DOHH2 (cell line): Measurements from ENCODE around the gene KANK3.

Experiments
- EZH2phosphoT487 ChIP-seq: fragments of 200-600 bp; sonication (generic); IDR thresholded peaks from 2 replicates; pipeline ENCODE4 v1.6.1; 2017; ENCODE audit warnings: borderline replicate concordance, mild to moderate bottlenecking, antibody characterized with exemption, low read length, moderate library complexity, mixed read lengths
- TF ChIP-seq, protein P1 (sequence below): fragments of 200-600 bp; sonication (generic); IDR thresholded peaks from one replicate; pipeline ENCODE4 v1.5.1; 2014; ENCODE audit warnings: antibody characterized with exemption, mild to moderate bottlenecking, low read depth, low read length; ENCODE audit not compliant: poor library complexity, severe bottlenecking

DNA sequence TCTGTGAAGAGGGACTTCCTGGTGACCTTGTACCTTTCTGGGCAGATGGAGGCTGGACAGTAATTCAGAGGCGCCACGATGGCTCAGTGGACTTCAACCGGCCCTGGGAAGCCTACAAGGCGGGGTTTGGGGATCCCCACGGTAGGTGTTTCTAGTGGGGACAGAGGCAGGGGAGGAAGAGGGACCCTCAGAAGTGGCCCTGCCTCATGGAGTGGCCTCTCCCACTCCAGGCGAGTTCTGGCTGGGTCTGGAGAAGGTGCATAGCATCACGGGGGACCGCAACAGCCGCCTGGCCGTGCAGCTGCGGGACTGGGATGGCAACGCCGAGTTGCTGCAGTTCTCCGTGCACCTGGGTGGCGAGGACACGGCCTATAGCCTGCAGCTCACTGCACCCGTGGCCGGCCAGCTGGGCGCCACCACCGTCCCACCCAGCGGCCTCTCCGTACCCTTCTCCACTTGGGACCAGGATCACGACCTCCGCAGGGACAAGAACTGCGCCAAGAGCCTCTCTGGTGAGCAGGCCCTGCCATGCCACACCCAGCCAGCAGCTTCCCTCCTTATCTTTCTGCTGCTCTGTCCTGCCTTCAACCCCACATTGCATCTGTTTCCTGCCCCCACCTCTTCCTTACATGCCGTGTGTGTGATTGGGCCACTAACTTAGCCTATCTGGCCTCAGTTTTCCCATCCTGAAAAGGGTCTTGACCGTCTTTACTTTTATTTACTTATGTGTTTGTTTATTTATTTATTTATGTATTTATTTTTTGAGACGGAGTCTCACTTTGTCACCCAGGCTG, 28.1 kb upstream of the KANK3 start:
- TF ChIP-seq, protein P1, sequence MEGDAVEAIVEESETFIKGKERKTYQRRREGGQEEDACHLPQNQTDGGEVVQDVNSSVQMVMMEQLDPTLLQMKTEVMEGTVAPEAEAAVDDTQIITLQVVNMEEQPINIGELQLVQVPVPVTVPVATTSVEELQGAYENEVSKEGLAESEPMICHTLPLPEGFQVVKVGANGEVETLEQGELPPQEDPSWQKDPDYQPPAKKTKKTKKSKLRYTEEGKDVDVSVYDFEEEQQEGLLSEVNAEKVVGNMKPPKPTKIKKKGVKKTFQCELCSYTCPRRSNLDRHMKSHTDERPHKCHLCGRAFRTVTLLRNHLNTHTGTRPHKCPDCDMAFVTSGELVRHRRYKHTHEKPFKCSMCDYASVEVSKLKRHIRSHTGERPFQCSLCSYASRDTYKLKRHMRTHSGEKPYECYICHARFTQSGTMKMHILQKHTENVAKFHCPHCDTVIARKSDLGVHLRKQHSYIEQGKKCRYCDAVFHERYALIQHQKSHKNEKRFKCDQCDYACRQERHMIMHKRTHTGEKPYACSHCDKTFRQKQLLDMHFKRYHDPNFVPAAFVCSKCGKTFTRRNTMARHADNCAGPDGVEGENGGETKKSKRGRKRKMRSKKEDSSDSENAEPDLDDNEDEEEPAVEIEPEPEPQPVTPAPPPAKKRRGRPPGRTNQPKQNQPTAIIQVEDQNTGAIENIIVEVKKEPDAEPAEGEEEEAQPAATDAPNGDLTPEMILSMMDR = no peak
- TF ChIP-seq EZH2phosphoT487 = no peak
